Thoracic aorta (tissue), 2 donors: ENCODE measurements around the gene CHMP2A. TPM values are rescaled to one million over a fixed set of nuclear protein-coding genes. Genes with fewer than 3 reads are reported as not detected.

ENCODE experiments used
- ATAC-seq: fragments of 150-250 bp; one replicate; pipeline ENCODE4 v1.8.0; 2017; ENCODE audit warnings: low read depth; ENCODE audit not compliant: insufficient number of reproducible peaks, low FRiP score
- DNase-seq: peaks from one replicate; pipeline ENCODE4 v3.0.0-alpha.2; 2020; ENCODE audit warnings: low spot score
- H3K27ac ChIP-seq, 2 donors: fragments of 200-600 bp; sonication (generic); 1 replicate in 1 of 2; 2 replicates in 1 of 2; pipeline ENCODE4 v1.5.1; 2016; ENCODE audit warnings: mild to moderate bottlenecking in 2 of 2, moderate library complexity in 2 of 2
- H3K27me3 ChIP-seq: fragments of 200-600 bp; sonication (generic); replicated peaks from 2 replicates; pipeline ENCODE4 v1.6.0; 2016; ENCODE audit warnings: mild to moderate bottlenecking; ENCODE audit not compliant: insufficient read depth
- H3K36me3 ChIP-seq: fragments of 200-600 bp; sonication (generic); one replicate; pipeline ENCODE4 v1.5.1; 2016
- H3K4me1 ChIP-seq, 2 donors: fragments of 200-600 bp; sonication (generic); 1 replicate in 1 of 2; 2 replicates in 1 of 2; pipeline versions ENCODE4 v1.5.1 to v1.6.0; 2016; ENCODE audit warnings: low read depth in 2 of 2, mild to moderate bottlenecking in 1 of 2; ENCODE audit not compliant: control insufficient read depth in 1 of 2
- H3K4me3 ChIP-seq: fragments of 200-600 bp; sonication (generic); 2 replicates; pipeline ENCODE4 v1.5.1; 2016; ENCODE audit warnings: mild to moderate bottlenecking
- H3K9me3 ChIP-seq: fragments of 200-600 bp; sonication (generic); 2 replicates; pipeline ENCODE4 v1.5.1; 2016
- CTCF ChIP-seq: fragments of 200-600 bp; sonication (generic); IDR thresholded peaks from one replicate; pipeline ENCODE4 v1.5.1; 2019; ENCODE audit warnings: antibody characterized with exemption
- total RNA-seq, 2 donors: library from RNA; depleted of rRNA; stranded (reverse); fragments of >200 nt; gene quantifications; one replicate each; pipeline versions ENCODE4 v1.1.0 to v1.2.3, GENCODE V29; 2016

Gene CHMP2A
- total RNA-seq, 2 donors from 2014 or later, result 90.3 to 98.8 TPM

DNA sequence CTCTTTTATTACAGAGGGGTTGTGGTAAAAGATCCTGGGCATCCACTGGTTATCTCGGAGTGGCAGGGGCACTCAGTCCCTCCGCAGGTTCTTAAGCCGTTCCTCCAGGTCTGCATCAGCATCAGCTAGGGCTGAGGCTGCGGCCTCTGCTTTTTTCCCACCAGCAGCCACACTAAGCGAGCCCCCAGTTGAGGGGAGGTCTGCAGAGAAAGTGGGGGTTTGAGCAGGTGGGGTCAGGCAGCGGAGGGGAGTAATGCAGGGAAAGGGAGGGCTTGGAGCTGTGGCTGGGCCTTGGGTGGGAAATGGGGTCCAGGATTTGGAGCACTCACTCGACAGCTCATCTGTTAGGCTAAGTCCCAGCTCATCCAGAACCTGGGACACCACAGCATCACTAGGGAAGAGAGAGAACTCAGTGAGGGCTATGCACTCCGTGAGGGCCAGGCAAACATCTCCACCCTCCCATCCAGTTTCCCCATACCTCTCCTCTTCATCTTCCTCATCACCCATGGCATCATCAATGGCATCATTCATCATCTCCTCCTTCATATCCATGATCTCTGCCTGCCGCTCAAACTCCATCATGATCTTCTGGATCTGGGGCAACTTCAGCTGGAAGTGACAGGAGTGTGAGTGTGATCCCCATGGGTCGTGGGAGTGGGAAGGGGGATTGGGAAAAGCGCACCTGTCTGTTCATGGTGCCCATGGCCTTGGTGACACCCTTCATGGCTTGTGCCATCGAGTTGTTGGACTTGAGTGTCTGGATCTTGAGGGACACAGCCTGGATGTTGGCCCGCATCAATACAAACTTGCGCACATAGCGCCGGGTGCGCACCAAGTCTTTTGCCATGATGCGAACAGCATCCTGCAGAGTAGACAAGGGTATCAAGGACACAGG is 3.1 kb downstream of the CHMP2A start:
- Histone ChIP-seq H3K4me1 (peaks cover 17 to 30% of the 10 kb centered on the region in 2 donors), H3K4me3 (no peak overlapping the region), H3K36me3 (peaks cover 66% of the 10 kb centered on the region), H3K27ac (no peak overlapping the region), H3K9me3 (no peaks in the 10 kb centered on the region), H3K27me3 (no peaks in the 10 kb centered on the region)
- DNase-seq (no peak), ATAC-seq (no peak)
- TF ChIP-seq CTCF, result no peak

- no peak for DNase-seq
- H3K27me3 ChIP-seq, result no peaks in the 10 kb centered on the region
- H3K4me1 ChIP-seq, result peaks cover 21 to 30% of the 10 kb centered on the region in 2 donors
- H3K4me3 ChIP-seq, result no peak overlapping the region
- H3K36me3 ChIP-seq, result peaks cover 61% of the 10 kb centered on the region
- ATAC-seq, result no peak
- no peak overlapping the region for H3K27ac ChIP-seq
- TF ChIP-seq CTCF, result no peak
- H3K9me3 ChIP-seq, result no peaks in the 10 kb centered on the region
Observed at GRCh38 chr19:58551123-58551497, 3.8 kb downstream of the CHMP2A start.

DNA sequence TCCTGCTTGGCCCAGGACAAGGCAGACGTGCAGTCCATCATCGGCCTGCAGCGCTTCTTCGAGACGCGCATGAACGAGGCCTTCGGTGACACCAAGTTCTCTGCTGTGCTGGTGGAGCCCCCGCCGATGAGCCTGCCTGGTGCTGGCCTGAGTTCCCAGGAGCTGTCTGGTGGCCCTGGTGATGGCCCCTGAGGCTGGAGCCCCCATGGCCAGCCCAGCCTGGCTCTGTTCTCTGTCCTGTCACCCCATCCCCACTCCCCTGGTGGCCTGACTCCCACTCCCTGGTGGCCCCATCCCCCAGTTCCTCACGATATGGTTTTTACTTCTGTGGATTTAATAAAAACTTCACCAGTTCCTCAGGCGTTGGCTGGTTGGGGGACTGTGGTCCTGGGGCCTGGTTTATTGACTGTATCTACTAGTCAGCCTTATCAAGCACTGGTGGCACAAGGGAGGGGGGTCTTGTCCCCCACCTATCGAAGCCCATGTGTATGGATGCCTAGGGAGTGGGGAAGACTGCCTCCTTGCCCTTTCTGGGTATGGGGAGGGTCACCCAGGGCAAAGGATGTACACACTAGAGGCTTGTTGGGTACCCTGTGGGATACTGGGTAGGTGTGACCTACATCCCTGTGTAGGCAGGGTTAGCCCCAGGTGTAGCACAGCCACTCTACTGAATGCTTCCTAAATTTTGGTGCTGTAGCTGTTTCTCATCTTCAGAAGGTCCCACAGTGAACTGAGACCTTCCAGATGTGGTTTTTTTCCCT is 4.4 kb downstream of the CHMP2A start:
- DNase-seq, result no peak
- TF ChIP-seq CTCF, result no peak

DNA sequence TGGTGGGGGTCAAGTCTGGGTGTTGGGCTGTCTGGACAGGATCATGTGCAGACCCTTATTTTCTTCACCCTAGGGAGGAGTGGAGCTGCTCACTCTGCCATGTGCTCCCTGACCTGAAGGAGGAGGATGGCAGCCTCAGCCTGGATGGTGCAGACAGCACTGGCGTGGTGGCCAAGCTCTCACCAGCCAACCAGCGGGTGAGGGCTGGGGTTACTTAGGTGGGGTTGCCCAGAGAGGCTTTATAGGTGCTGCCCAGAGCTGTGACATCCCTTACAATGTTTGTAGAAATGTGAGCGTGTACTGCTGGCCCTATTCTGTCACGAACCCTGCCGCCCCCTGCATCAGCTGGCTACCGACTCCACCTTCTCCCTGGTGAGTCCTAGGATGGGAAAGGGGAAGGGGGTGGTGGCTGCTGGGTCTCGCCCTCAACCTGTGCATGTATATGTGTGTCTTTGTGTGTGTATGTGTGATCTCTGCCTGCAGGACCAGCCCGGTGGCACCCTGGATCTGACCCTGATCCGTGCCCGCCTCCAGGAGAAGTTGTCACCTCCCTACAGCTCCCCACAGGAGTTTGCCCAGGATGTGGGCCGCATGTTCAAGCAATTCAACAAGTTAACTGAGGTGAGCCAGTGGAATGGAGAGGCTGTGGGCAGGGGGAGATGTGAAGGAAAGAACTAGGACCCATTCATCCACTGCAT is 5.1 kb downstream of the CHMP2A start:
- no peaks in the 10 kb centered on the region for H3K9me3 ChIP-seq
- no peak for TF ChIP-seq CTCF
- H3K4me1 ChIP-seq, result peaks cover 25 to 32% of the 10 kb centered on the region in 2 donors
- H3K4me3 ChIP-seq, result no peak overlapping the region
- H3K36me3 ChIP-seq, result peaks cover 57% of the 10 kb centered on the region
- no peaks in the 10 kb centered on the region for H3K27me3 ChIP-seq
- ATAC-seq (no peak), DNase-seq (no peak)
- no peak overlapping the region for H3K27ac ChIP-seq

More for the DNA sequence above, 4.4 kb downstream of the CHMP2A start:
- Histone ChIP-seq H3K9me3 (no peaks in the 10 kb centered on the region), H3K27ac (no peak overlapping the region), H3K4me1 (peaks cover 24 to 30% of the 10 kb centered on the region in 2 donors), H3K4me3 (no peak overlapping the region), H3K36me3 (peaks cover 57% of the 10 kb centered on the region), H3K27me3 (no peaks in the 10 kb centered on the region)
- ATAC-seq, result no peak
